ENCODE measurements around the gene HES6.

DNA sequence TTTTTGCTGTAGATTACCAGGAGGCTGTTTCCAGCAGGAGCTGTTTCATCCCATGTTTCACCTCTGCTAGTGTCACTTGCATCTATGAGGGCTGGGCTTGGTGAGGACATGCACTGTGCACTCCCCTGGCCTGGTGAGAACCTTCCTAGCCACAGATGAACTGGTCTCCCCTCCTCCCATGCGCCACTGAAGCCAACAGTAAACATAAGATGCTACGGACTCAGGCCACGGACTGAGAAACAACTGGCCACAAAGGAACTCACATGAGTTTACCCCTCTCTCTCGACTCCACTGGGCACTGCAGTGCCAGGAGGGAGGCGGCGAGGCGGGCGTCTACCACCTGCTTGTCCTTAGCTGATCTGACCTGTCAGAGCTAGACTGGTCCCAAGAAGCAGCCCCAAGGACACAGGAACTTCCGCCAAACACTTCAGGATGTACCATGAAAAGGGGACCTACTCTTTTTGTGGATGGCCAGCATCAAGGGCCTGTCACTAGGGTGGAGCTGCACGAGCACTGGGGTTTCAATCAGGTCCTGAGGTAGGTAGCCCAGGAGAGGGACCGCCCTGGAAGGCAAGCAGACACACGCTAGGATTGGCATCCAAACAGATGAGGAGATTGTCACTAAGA is 22.8 kb upstream of the HES6 start:
- TF ChIP-seq POLR2A (IDR thresholded peaks at IDR 0.05; ENCODE audit: low read length) (no peak), GATA1 (IDR thresholded peaks at IDR 0.05; ENCODE audit: low read depth, low read length) (no peak)
